KMS-11 (cell line): ENCODE data around the gene STAMBP.

Experiments used
- H2AFZ ChIP-seq: fragments of 200-600 bp; sonication (generic); 2 replicates; pipeline ENCODE4 v1.6.1; 2016; ENCODE audit warnings: antibody characterized with exemption, mixed run types, low read depth
- H3K27ac ChIP-seq: fragments of 200-600 bp; sonication (generic); 2 replicates; pipeline ENCODE4 v1.6.1; 2016; ENCODE audit warnings: mild to moderate bottlenecking, mixed run types
- H3K27me3 ChIP-seq: fragments of 200-600 bp; sonication (generic); 2 replicates; pipeline ENCODE4 v1.6.1; 2017; ENCODE audit warnings: mild to moderate bottlenecking, low read depth, mixed run types, moderate library complexity; ENCODE audit not compliant: insufficient read depth
- H3K36me3 ChIP-seq: fragments of 200-600 bp; sonication (generic); 2 replicates; pipeline ENCODE4 v1.6.1; 2017; ENCODE audit warnings: mild to moderate bottlenecking, mixed run types; ENCODE audit not compliant: insufficient read depth
- H3K4me1 ChIP-seq: fragments of 200-600 bp; sonication (generic); 2 replicates; pipeline ENCODE4 v1.6.1; 2016; ENCODE audit warnings: mild to moderate bottlenecking, low read depth, mixed run types; ENCODE audit not compliant: poor library complexity, severe bottlenecking
- H3K4me2 ChIP-seq: fragments of 200-600 bp; sonication (generic); 2 replicates; pipeline ENCODE4 v1.7.0; 2016; ENCODE audit warnings: mild to moderate bottlenecking, mixed run types
- H3K4me3 ChIP-seq: fragments of 200-600 bp; sonication (generic); IDR thresholded peaks from 2 replicates; pipeline ENCODE4 v1.6.1; 2017; ENCODE audit warnings: low read depth, low read length, mixed read lengths; ENCODE audit not compliant: insufficient read depth
- H3K79me2 ChIP-seq: fragments of 200-600 bp; sonication (generic); 2 replicates; pipeline ENCODE4 v1.6.1; 2016; ENCODE audit warnings: low read depth, mixed run types; ENCODE audit not compliant: insufficient read depth
- H3K9ac ChIP-seq: fragments of 200-600 bp; sonication (generic); 2 replicates; pipeline ENCODE4 v1.6.1; 2016; ENCODE audit warnings: mild to moderate bottlenecking, mixed run types
- H4K20me1 ChIP-seq: fragments of 200-600 bp; sonication (generic); 2 replicates; pipeline ENCODE4 v1.6.1; 2016; ENCODE audit warnings: mild to moderate bottlenecking, mixed run types; ENCODE audit not compliant: insufficient read depth
- TF ChIP-seq, protein P1 (sequence below): fragments of 200-600 bp; sonication (generic); conservative IDR thresholded peaks from 2 replicates; pipeline ENCODE4 v1.6.1; 2017; ENCODE audit warnings: low read depth, mild to moderate bottlenecking, antibody characterized with exemption, low read length, moderate library complexity, mixed read lengths

The STAMBP gene

DNA sequence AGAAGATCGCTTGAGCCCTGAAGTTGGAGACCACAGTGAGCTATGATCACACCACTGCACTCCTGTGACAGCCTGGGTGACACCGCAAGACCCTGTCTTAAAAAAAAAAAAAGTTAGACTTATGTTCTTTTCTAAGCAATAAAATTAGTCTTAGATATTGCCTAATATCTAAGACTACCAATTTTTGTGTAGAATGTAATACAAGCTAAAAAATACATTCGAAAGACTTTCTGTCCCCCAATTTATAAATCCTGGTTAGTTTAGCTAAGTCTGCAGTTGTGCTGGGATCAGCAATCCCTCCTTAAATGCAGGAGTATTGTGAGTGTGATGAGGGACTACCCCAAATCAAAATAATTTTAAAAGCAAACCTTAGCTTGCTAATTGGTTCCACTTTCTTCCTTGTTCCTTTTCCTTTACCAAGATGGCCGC lies 358 bp upstream of the STAMBP start:
- no peaks in the 10 kb centered on the region for H4K20me1 ChIP-seq
- H3K27ac ChIP-seq = peak overlapping the region; percentile 30; the same call in 1 of the 2 replicates
- TF ChIP-seq, protein P1, sequence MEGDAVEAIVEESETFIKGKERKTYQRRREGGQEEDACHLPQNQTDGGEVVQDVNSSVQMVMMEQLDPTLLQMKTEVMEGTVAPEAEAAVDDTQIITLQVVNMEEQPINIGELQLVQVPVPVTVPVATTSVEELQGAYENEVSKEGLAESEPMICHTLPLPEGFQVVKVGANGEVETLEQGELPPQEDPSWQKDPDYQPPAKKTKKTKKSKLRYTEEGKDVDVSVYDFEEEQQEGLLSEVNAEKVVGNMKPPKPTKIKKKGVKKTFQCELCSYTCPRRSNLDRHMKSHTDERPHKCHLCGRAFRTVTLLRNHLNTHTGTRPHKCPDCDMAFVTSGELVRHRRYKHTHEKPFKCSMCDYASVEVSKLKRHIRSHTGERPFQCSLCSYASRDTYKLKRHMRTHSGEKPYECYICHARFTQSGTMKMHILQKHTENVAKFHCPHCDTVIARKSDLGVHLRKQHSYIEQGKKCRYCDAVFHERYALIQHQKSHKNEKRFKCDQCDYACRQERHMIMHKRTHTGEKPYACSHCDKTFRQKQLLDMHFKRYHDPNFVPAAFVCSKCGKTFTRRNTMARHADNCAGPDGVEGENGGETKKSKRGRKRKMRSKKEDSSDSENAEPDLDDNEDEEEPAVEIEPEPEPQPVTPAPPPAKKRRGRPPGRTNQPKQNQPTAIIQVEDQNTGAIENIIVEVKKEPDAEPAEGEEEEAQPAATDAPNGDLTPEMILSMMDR = no peak
- peaks cover 5% of the 10 kb centered on the region; the same call in 1 of the 2 replicates for H3K79me2 ChIP-seq
- H3K4me2 ChIP-seq = peak overlapping the region; percentile 67
- peaks cover 43% of the 10 kb centered on the region for H3K4me1 ChIP-seq
- peak overlapping the region; percentile 54; the same call in 1 of the 2 replicates for H3K9ac ChIP-seq
- H3K36me3 ChIP-seq = no peaks in the 10 kb centered on the region; the same call in 1 of the 2 replicates
- peak overlapping the region; percentile 90 for H3K4me3 ChIP-seq
- peak overlapping the region; percentile 78 for H2AFZ ChIP-seq
- H3K27me3 ChIP-seq = no peaks in the 10 kb centered on the region

DNA sequence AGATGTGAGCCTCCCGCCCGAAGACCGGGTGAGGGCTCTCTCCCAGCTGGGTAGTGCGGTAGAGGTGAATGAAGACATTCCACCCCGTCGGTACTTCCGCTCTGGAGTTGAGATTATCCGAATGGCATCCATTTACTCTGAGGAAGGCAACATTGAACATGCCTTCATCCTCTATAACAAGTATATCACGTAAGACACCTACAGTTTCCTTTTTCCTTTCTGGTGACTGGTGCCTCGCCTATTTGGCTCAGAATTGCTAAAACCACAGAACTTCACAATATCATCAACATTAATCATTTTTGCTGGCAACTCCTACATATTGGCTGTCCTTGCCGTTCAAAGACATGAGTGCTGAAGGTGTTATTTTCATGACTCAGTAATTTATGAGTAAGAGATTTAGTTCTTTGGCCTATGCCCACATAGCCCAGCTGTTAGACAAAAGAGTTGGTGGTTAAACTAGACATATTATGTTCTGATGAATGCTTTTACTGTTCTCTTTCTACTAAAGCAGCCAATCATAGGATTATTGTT lies 2.2 kb downstream of the STAMBP start:
- TF ChIP-seq, protein P1 = no peak
- Histone ChIP-seq H3K27me3 (no peaks in the 10 kb centered on the region), H3K4me1 (peaks cover 43% of the 10 kb centered on the region), H3K9ac (no peak overlapping the region), H4K20me1 (no peaks in the 10 kb centered on the region), H3K36me3 (no peaks in the 10 kb centered on the region; the same call in 1 of the 2 replicates), H3K4me3 (no peak overlapping the region), H3K79me2 (peaks cover 5% of the 10 kb centered on the region; the same call in 1 of the 2 replicates), H3K4me2 (no peak overlapping the region), H3K27ac (no peak overlapping the region), H2AFZ (no peak overlapping the region)

DNA sequence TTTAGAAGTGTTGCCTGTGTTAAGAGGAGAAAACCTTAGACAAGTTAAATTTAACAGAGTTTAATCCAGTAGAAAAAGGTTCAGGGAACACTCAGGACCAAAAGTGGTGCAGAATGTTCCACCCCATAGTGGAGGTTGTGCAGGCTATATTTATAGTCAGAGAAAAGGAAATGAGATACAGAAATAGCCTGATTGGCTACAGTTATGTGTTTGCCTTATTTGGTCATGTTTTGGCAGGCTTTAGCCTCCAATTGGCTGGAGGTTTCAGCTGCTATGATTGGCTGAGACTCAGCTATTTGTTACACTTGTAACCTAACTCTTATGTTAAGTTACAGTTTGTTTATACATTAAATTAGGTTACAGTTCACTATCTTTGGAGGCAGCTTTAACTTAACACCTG lies 4.2 kb downstream of the STAMBP start:
- no peaks in the 10 kb centered on the region; the same call in 1 of the 2 replicates for H3K36me3 ChIP-seq
- H2AFZ ChIP-seq = no peak overlapping the region
- H3K4me1 ChIP-seq = peaks cover 37% of the 10 kb centered on the region
- H3K9ac ChIP-seq = no peak overlapping the region
- H3K27ac ChIP-seq = no peak overlapping the region
- TF ChIP-seq, protein P1 = no peak
- H3K4me2 ChIP-seq = peak overlapping the region; percentile 10; the same call in 1 of the 2 replicates
- no peak overlapping the region for H3K4me3 ChIP-seq
- peaks cover 5% of the 10 kb centered on the region; the same call in 1 of the 2 replicates for H3K79me2 ChIP-seq
- H3K27me3 ChIP-seq = no peaks in the 10 kb centered on the region
- no peaks in the 10 kb centered on the region for H4K20me1 ChIP-seq

DNA sequence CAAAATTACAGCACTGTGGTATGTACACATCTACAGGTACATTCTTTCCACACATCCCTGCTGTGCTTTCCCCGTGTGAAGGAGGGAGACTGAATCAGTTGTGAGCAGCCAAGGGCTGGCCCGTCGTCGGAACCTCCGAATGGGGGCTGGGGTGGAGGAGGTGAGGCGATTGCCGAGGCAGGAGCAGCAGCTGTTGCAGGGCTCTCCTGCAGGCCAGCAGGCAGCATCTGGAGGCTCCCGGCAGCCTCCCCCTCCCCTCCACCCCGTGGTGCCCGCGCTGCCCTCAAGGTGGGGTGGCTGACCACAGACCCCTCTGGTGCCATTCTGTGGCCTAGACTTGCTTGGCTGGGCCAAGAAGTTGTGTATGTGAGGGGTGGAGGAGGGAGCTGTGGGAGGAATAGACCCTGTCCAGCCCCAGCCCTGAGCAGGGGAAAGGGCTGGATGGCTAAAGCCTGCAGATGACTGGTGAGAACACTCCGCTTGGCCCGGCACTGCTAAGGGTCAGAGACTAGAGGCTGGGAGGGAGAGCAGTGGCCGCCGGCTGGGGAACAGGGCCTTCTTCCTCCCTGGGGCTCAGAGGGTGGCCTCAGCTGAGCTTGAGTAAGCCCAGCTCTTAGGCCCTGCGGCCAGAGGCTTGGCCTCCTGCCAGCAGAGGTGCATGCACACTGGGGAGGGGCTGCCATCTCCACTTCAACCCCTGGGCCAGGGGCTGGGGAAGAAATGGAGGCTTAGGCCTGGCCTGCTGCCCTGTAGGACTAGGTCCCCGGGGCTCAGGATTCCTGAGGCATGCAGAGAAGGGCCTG lies 7.6 kb downstream of the STAMBP start:
- Histone ChIP-seq H3K79me2 (no peaks in the 10 kb centered on the region), H3K4me1 (peaks cover 13% of the 10 kb centered on the region), H3K36me3 (no peaks in the 10 kb centered on the region; the same call in 1 of the 2 replicates), H3K27ac (no peak overlapping the region), H3K9ac (no peak overlapping the region), H2AFZ (no peak overlapping the region), H3K27me3 (no peaks in the 10 kb centered on the region), H4K20me1 (no peaks in the 10 kb centered on the region), H3K4me2 (no peak overlapping the region), H3K4me3 (no peak overlapping the region)
- TF ChIP-seq, protein P1 = no peak
